GM23248 (cell line): ENCODE measurements around the gene CTDP1. TPM values are rescaled to one million over a fixed set of nuclear protein-coding genes. Genes with fewer than 3 reads are reported as not detected.

Source experiments
- DNase-seq: peaks from one replicate; pipeline ENCODE4 v3.0.0-alpha.2; 2015
- H2AFZ ChIP-seq: fragments of 200-600 bp; sonication (generic); 2 replicates; pipeline ENCODE4 v1.6.1; 2016; ENCODE audit warnings: antibody characterized with exemption
- H3F3A ChIP-seq: fragments of 200-600 bp; sonication (generic); 2 replicates; pipeline ENCODE4 v1.6.1; 2016; ENCODE audit warnings: mild to moderate bottlenecking, antibody characterized with exemption, mixed run types; ENCODE audit not compliant: insufficient read depth
- H3K27ac ChIP-seq: fragments of 200-600 bp; sonication (generic); 2 replicates; pipeline ENCODE4 v1.5.1; 2016; ENCODE audit warnings: mild to moderate bottlenecking
- H3K27me3 ChIP-seq: fragments of 200-600 bp; sonication (generic); replicated peaks from 2 replicates; pipeline ENCODE4 v1.6.1; 2016; ENCODE audit warnings: mild to moderate bottlenecking; ENCODE audit not compliant: insufficient read depth
- H3K36me3 ChIP-seq: fragments of 200-600 bp; sonication (generic); 2 replicates; pipeline ENCODE4 v1.6.1; 2016; ENCODE audit warnings: low read depth, mild to moderate bottlenecking
- H3K4me1 ChIP-seq: fragments of 200-600 bp; sonication (generic); 2 replicates; pipeline ENCODE4 v1.6.1; 2016; ENCODE audit warnings: mild to moderate bottlenecking; ENCODE audit not compliant: insufficient read depth
- H3K4me2 ChIP-seq: fragments of 200-600 bp; sonication (generic); one replicate; pipeline ENCODE4 v1.6.1; 2016; ENCODE audit warnings: mild to moderate bottlenecking; ENCODE audit not compliant: unreplicated experiment
- H3K4me3 ChIP-seq: fragments of 200-600 bp; sonication (generic); 2 replicates; pipeline ENCODE4 v1.5.1; 2016; ENCODE audit warnings: mild to moderate bottlenecking
- H3K79me2 ChIP-seq: fragments of 200-600 bp; sonication (generic); 2 replicates; pipeline ENCODE4 v1.6.1; 2016; ENCODE audit warnings: mild to moderate bottlenecking; ENCODE audit not compliant: insufficient read depth
- H3K9ac ChIP-seq: fragments of 200-600 bp; sonication (generic); 2 replicates; pipeline ENCODE4 v1.6.1; 2016; ENCODE audit warnings: mild to moderate bottlenecking
- H3K9me2 ChIP-seq: fragments of 200-600 bp; sonication (generic); 2 replicates; pipeline ENCODE4 v1.6.1; 2016; ENCODE audit warnings: mixed run types, mild to moderate bottlenecking, moderate library complexity; ENCODE audit not compliant: insufficient read depth
- H3K9me3 ChIP-seq: fragments of 200-600 bp; sonication (generic); one replicate; pipeline ENCODE4 v1.6.1; 2017; ENCODE audit warnings: low read depth
- H4K20me1 ChIP-seq: fragments of 200-600 bp; sonication (generic); 2 replicates; pipeline ENCODE4 v1.6.0; 2016; ENCODE audit not compliant: insufficient read depth
- EZH2 ChIP-seq: fragments of 200-600 bp; sonication (generic); IDR thresholded peaks from 2 replicates; pipeline ENCODE4 v1.6.1; 2018; ENCODE audit warnings: antibody characterized with exemption, mild to moderate bottlenecking; ENCODE audit not compliant: insufficient read depth, poor library complexity, severe bottlenecking
- EZH2phosphoT487 ChIP-seq: fragments of 200-600 bp; sonication (generic); IDR thresholded peaks from 2 replicates; pipeline ENCODE4 v1.6.1; 2018; ENCODE audit warnings: antibody characterized with exemption, moderate library complexity, mild to moderate bottlenecking, low read depth; ENCODE audit not compliant: insufficient read depth
- WGBS, 2 experiments: methylation state at CpG; one replicate each; pipeline ENCODE4 v1.1.6; 2015 to 2017; ENCODE audit warnings: low lambda C conversion rate in 2 of 2, low coverage in 1 of 2; ENCODE audit errors: missing lambda C conversion rate in 2 of 2; 5-methylcytosine and 5-hydroxymethylcytosine counted together
- in situ Hi-C: fragments of 300-500 bp; cut with MboI; formaldehyde crosslinking; loops from 2 replicates; pipeline ENCODE4 v1.15.0; 2020
- polyA plus RNA-seq: library from polyadenylated mRNA; unstranded; fragments of >200 nt; fragmentation: Nextera tagmentation; extraction: Ambion mirVana; gene quantifications from 2 replicates; pipeline ENCODE4 v1.2.1, GENCODE V29; 2016
- total RNA-seq: library from RNA; depleted of rRNA; stranded (reverse); fragments of >200 nt; shearing (Covaris generic); gene quantifications from 2 replicates; pipeline ENCODE4 v1.2.3, GENCODE V29; 2014

The CTDP1 gene
- total and polyA plus RNA-seq, 2 experiments from 2014 or later = 6.7 to 26.0 TPM

- TF ChIP-seq EZH2phosphoT487 (no peak), EZH2 (no peak)
- H3K9me2 ChIP-seq = no peaks in the 10 kb centered on the region
- H3F3A ChIP-seq = no peaks in the 10 kb centered on the region
- H3K27me3 ChIP-seq = no peaks in the 10 kb centered on the region
- no peaks in the 10 kb centered on the region for H4K20me1 ChIP-seq
- H3K9me3 ChIP-seq = no peaks in the 10 kb centered on the region
- DNase-seq = peak; percentile 87
- peak overlapping the region; percentile 96 for H3K9ac ChIP-seq
- H3K4me2 ChIP-seq = peak overlapping the region; percentile 91
- H3K4me1 ChIP-seq = peaks cover 5% of the 10 kb centered on the region
- H3K4me3 ChIP-seq = peak overlapping the region; percentile 92
- H2AFZ ChIP-seq = peak overlapping the region; percentile 50
- H3K79me2 ChIP-seq = peaks cover 74% of the 10 kb centered on the region
- peak overlapping the region; percentile 88 for H3K27ac ChIP-seq
- in situ Hi-C loops = no loop called here
- WGBS, 2 experiments = 6% methylated on average over 43 to 51 of the region's 54 CpGs
- no peaks in the 10 kb centered on the region for H3K36me3 ChIP-seq
These were observed 687 bp downstream of the CTDP1 start for GRCh38 chr18:79680100-79680879.

DNA sequence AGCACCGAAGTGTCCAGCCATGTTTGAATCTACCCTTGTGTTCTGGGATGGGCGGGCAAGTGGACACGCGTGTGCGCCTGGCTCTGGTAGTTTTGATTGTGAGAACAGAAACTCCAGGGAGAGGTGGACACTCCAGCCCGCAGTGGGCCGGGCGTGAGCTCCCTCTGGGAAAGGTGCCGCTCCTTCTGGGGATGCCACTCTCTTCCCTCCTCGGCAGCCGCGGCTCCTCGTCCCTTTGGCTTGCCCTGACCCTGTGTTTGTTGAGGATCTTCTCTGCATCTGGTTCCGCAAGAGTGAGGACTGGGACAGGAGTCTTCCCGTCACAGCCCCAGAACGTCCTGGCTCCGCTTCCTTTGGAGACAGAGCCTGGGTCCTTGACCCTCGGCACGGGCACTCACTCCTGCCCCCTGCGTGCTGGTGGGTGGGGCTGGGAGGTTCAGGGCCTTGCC is 1.3 kb downstream of the CTDP1 start:
- Histone ChIP-seq H3K4me3 (peak overlapping the region; percentile 92), H3K9me3 (no peaks in the 10 kb centered on the region), H2AFZ (no peak overlapping the region), H3F3A (no peaks in the 10 kb centered on the region), H3K27ac (peak overlapping the region; percentile 88), H3K79me2 (peaks cover 80% of the 10 kb centered on the region), H3K9ac (peak overlapping the region; percentile 96), H3K36me3 (no peaks in the 10 kb centered on the region), H3K4me2 (peak overlapping the region; percentile 91), H4K20me1 (0 out of 2 replicates have a peak, but pooled peaks cover under 1% of the 10 kb centered on the region), H3K27me3 (no peaks in the 10 kb centered on the region), H3K4me1 (peaks cover 5% of the 10 kb centered on the region), H3K9me2 (no peaks in the 10 kb centered on the region)
- WGBS, 2 experiments = 68 to 70% methylated on average over 20 of the region's 20 CpGs
- TF ChIP-seq EZH2phosphoT487 = no peak
- no peak for TF ChIP-seq EZH2
- DNase-seq = no peak
- in situ Hi-C loops = no loop called here

DNA sequence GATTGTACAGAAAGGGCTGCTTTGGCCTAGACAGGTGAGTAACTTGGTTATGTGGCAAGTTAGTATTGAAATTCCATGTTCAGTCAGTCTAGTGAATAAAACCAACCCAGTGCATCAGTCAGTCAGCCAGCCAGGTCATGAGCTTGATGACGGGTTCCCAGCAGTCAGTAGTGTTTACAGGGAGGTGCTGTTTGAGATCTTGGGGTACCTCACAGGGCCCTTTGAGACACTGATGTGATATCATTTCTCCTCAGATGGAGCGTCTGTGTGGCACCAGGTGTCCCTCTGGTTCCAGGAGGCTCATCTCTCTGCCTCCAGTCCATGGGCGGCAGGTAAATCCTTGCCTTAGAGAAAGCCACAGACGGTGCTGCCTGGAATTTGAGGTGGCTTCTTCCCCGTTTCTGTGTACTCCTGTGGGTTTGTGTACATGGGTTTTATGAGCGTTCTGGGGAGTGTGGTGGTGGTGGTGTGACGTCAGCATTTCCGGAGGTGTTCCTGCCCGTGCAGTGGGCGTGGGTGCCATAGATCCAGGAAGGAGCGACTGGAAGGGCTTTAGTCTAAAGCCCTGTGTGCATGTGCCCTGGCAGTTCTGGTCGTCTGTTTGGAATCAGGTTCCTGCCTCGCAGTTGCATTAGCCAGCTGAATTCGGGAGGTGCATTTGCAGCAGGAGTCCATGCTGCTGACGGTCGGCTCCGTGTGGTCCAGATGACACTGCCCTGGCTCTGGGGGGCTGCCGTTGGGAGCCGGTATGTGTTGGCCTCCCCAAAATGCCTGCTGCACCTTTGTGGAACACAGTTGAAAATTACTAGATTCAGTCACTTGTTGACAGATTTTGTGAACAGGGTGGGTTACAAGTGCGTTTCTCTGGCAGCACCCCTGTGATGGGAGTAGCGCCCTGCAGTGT is 2.1 kb downstream of the CTDP1 start:
- 79 to 86% methylated on average over 20 to 21 of the region's 21 CpGs for WGBS, 2 experiments
- peak; percentile 3 for DNase-seq

DNA sequence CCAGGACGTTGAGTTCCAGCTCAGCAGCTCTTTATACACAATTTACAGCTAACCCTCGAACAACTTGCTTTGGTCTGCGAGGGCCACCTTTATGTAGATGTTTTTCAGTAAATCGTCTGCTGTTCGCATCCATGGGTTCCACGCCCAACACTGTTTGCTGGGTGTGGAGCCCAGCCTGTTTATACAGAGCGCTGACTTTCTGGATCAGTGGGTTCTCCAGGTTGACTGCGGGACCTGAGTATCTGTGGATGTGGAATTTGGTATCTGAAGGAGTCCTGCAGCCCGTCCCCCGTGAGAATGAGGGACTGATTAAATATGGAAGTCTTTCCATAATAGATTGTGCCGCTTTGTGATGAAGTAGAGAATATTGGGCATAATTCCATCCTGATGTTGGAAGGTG is 2.9 kb downstream of the CTDP1 start:
- H3K9ac ChIP-seq = no peak overlapping the region
- H3K27me3 ChIP-seq = no peaks in the 10 kb centered on the region
- H3K27ac ChIP-seq = no peak overlapping the region
- H3K4me3 ChIP-seq = no peak overlapping the region
- H4K20me1 ChIP-seq = peaks cover 6% of the 10 kb centered on the region; the same call in 1 of the 2 replicates
- no peak for TF ChIP-seq EZH2phosphoT487
- no peak for TF ChIP-seq EZH2
- H3K4me1 ChIP-seq = peaks cover 5% of the 10 kb centered on the region
- no peak overlapping the region for H3K4me2 ChIP-seq
- H3K9me2 ChIP-seq = no peaks in the 10 kb centered on the region
- H3K36me3 ChIP-seq = no peaks in the 10 kb centered on the region
- in situ Hi-C loops = no loop called here
- H3K9me3 ChIP-seq = no peaks in the 10 kb centered on the region
- no peaks in the 10 kb centered on the region for H3F3A ChIP-seq
- H2AFZ ChIP-seq = no peak overlapping the region
- 96% methylated on average over 11 of the region's 11 CpGs for WGBS, 2 experiments
- H3K79me2 ChIP-seq = peaks cover 81% of the 10 kb centered on the region
- no peak for DNase-seq

More for the DNA sequence above, 2.1 kb downstream of the CTDP1 start:
- H3K9ac ChIP-seq = peak overlapping the region; percentile 96
- H4K20me1 ChIP-seq = peaks cover 6% of the 10 kb centered on the region; the same call in 1 of the 2 replicates
- H2AFZ ChIP-seq = no peak overlapping the region
- H3K4me1 ChIP-seq = peaks cover 5% of the 10 kb centered on the region
- H3K9me2 ChIP-seq = no peaks in the 10 kb centered on the region
- peak overlapping the region; percentile 92; the same call in 1 of the 2 replicates for H3K4me3 ChIP-seq
- H3K4me2 ChIP-seq = peak overlapping the region; percentile 91
- H3K79me2 ChIP-seq = peaks cover 87% of the 10 kb centered on the region
- in situ Hi-C loops = no loop called here
- no peaks in the 10 kb centered on the region for H3K27me3 ChIP-seq
- no peak overlapping the region for H3K27ac ChIP-seq
- H3K36me3 ChIP-seq = no peaks in the 10 kb centered on the region
- no peaks in the 10 kb centered on the region for H3K9me3 ChIP-seq
- no peaks in the 10 kb centered on the region for H3F3A ChIP-seq
- no peak for TF ChIP-seq EZH2phosphoT487
- TF ChIP-seq EZH2 = no peak
